A673 (cell line): ENCODE results near the gene RNASET2.

Source experiments
- CTCF ChIP-seq: fragments of 300-800, 200-600 bp; sonication (generic); conservative IDR thresholded peaks from 2 replicates; pipeline ENCODE4 v1.5.1; 2017; ENCODE audit warnings: low read depth, mild to moderate bottlenecking, antibody characterized with exemption, low read length, moderate library complexity, mixed read lengths
- EZH2 ChIP-seq: fragments of 200-600 bp; sonication (generic); IDR thresholded peaks from 2 replicates; pipeline ENCODE4 v1.6.1; 2017; ENCODE audit warnings: borderline replicate concordance, low read depth, mild to moderate bottlenecking, mixed read lengths, antibody characterized with exemption, low read length; ENCODE audit not compliant: poor library complexity, severe bottlenecking

GRCh38 chr6:166951670-166952060 is 4.7 kb downstream of the RNASET2 start:
- TF ChIP-seq CTCF = no peak
- TF ChIP-seq EZH2 = no peak
